ENCODE results near the gene MYNN.
"Not testable (repeated sequence)": the region's sequence is repeated elsewhere in the genome, so short reads cannot be mapped to it uniquely, and the experiment has no call there.

MYNN gene

GRCh38 chr3:169772897-169773816, at the start of gene MYNN:
TSS of gene MYNN (plus strand) at chr3:169773396. CDS start at chr3:169774296, 900 bp downstream.
- no peaks in the 10 kb centered on the region for H3K9me3 ChIP-seq (ENCODE audit: control insufficient read depth in 1 of 2, low read length in 2 of 2)
- peak within 1 kb of the TSS; percentile 97 for H3K27ac ChIP-seq (ENCODE audit: low read length)
- H3K27me3 ChIP-seq (ENCODE audit: low read depth, low read length) = no peaks in the 10 kb centered on the region
- H3K4me1 ChIP-seq (ENCODE audit: control insufficient read depth in 1 of 2, insufficient read depth in 2 of 2, low read length in 2 of 2) = peaks cover 7 to 27% of the 10 kb centered on the region in 2 donors
- peaks cover 20 to 33% of the 10 kb centered on the region in 2 donors for H3K36me3 ChIP-seq (ENCODE audit: control insufficient read depth in 1 of 2, insufficient read depth in 2 of 2, low read length in 2 of 2)
- peak within 1 kb of the TSS; percentile 83 to 93 for H3K4me3 ChIP-seq (ENCODE audit: low read depth in 1 of 2, low read length in 2 of 2)

- H3K4me3 ChIP-seq (ENCODE audit: low read depth in 1 of 2, low read length in 2 of 2); H3K27ac ChIP-seq (ENCODE audit: low read length); H3K4me1 ChIP-seq (ENCODE audit: control insufficient read depth in 1 of 2, insufficient read depth in 2 of 2, low read length in 2 of 2); H3K27me3 ChIP-seq (ENCODE audit: low read depth, low read length); H3K36me3 ChIP-seq (ENCODE audit: control insufficient read depth in 1 of 2, insufficient read depth in 2 of 2, low read length in 2 of 2): not testable (repeated sequence)
- H3K9me3 ChIP-seq (ENCODE audit: control insufficient read depth in 1 of 2, low read length in 2 of 2) = peaks cover 0 to 16% of the 10 kb centered on the region in 2 donors
Measured at GRCh38 chr3:169731857-169732256, 41.3 kb upstream of the MYNN start.

GRCh38 chr3:169739067-169739466, 34.1 kb upstream of the MYNN start:
- H3K9me3 ChIP-seq (ENCODE audit: control insufficient read depth in 1 of 2, low read length in 2 of 2) = peaks cover 0 to 10% of the 10 kb centered on the region in 2 donors

GRCh38 chr3:169744366-169745054, 28.7 kb upstream of the MYNN start:
- H3K27me3 ChIP-seq (ENCODE audit: low read depth, low read length) = no peaks in the 10 kb centered on the region

More at GRCh38 chr3:169739067-169739466, 34.1 kb upstream of the MYNN start:
- Histone ChIP-seq H3K4me1 (ENCODE audit: control insufficient read depth in 1 of 2, insufficient read depth in 2 of 2, low read length in 2 of 2) (no peaks in the 10 kb centered on the region), H3K27me3 (ENCODE audit: low read depth, low read length) (no peaks in the 10 kb centered on the region), H3K36me3 (ENCODE audit: control insufficient read depth in 1 of 2, insufficient read depth in 2 of 2, low read length in 2 of 2) (no peaks in the 10 kb centered on the region), H3K27ac (ENCODE audit: low read length) (no peak overlapping the region), H3K4me3 (ENCODE audit: low read depth in 1 of 2, low read length in 2 of 2) (no peak overlapping the region)

GRCh38 chr3:169746924-169747323, 26.3 kb upstream of the MYNN start:
- H3K4me3 ChIP-seq (ENCODE audit: low read depth in 1 of 2, low read length in 2 of 2) = no peak overlapping the region
- H3K36me3 ChIP-seq (ENCODE audit: control insufficient read depth in 1 of 2, insufficient read depth in 2 of 2, low read length in 2 of 2) = no peaks in the 10 kb centered on the region
- no peaks in the 10 kb centered on the region for H3K27me3 ChIP-seq (ENCODE audit: low read depth, low read length)
- no peaks in the 10 kb centered on the region for H3K4me1 ChIP-seq (ENCODE audit: control insufficient read depth in 1 of 2, insufficient read depth in 2 of 2, low read length in 2 of 2)
- H3K27ac ChIP-seq (ENCODE audit: low read length) = no peak overlapping the region
- no peaks in the 10 kb centered on the region for H3K9me3 ChIP-seq (ENCODE audit: control insufficient read depth in 1 of 2, low read length in 2 of 2)

More at GRCh38 chr3:169744366-169745054, 28.7 kb upstream of the MYNN start:
- H3K27ac ChIP-seq (ENCODE audit: low read length) = no peak overlapping the region
- no peaks in the 10 kb centered on the region for H3K9me3 ChIP-seq (ENCODE audit: control insufficient read depth in 1 of 2, low read length in 2 of 2)
- no peaks in the 10 kb centered on the region for H3K4me1 ChIP-seq (ENCODE audit: control insufficient read depth in 1 of 2, insufficient read depth in 2 of 2, low read length in 2 of 2)
- no peaks in the 10 kb centered on the region for H3K36me3 ChIP-seq (ENCODE audit: control insufficient read depth in 1 of 2, insufficient read depth in 2 of 2, low read length in 2 of 2)
- no peak overlapping the region for H3K4me3 ChIP-seq (ENCODE audit: low read depth in 1 of 2, low read length in 2 of 2)

GRCh38 chr3:169748670-169749069, 24.5 kb upstream of the MYNN start:
- H3K27me3 ChIP-seq (ENCODE audit: low read depth, low read length) = no peaks in the 10 kb centered on the region
- H3K4me1 ChIP-seq (ENCODE audit: control insufficient read depth in 1 of 2, insufficient read depth in 2 of 2, low read length in 2 of 2) = no peaks in the 10 kb centered on the region
- no peak overlapping the region for H3K4me3 ChIP-seq (ENCODE audit: low read depth in 1 of 2, low read length in 2 of 2)
- H3K36me3 ChIP-seq (ENCODE audit: control insufficient read depth in 1 of 2, insufficient read depth in 2 of 2, low read length in 2 of 2) = no peaks in the 10 kb centered on the region
- no peaks in the 10 kb centered on the region for H3K9me3 ChIP-seq (ENCODE audit: control insufficient read depth in 1 of 2, low read length in 2 of 2)
- H3K27ac ChIP-seq (ENCODE audit: low read length) = no peak overlapping the region

GRCh38 chr3:169750665-169751064, 22.5 kb upstream of the MYNN start:
- H3K27ac ChIP-seq (ENCODE audit: low read length) = no peak overlapping the region
- no peaks in the 10 kb centered on the region for H3K27me3 ChIP-seq (ENCODE audit: low read depth, low read length)
- no peak overlapping the region for H3K4me3 ChIP-seq (ENCODE audit: low read depth in 1 of 2, low read length in 2 of 2)
- no peaks in the 10 kb centered on the region for H3K9me3 ChIP-seq (ENCODE audit: control insufficient read depth in 1 of 2, low read length in 2 of 2)
- H3K36me3 ChIP-seq (ENCODE audit: control insufficient read depth in 1 of 2, insufficient read depth in 2 of 2, low read length in 2 of 2) = no peaks in the 10 kb centered on the region
- no peaks in the 10 kb centered on the region for H3K4me1 ChIP-seq (ENCODE audit: control insufficient read depth in 1 of 2, insufficient read depth in 2 of 2, low read length in 2 of 2)

GRCh38 chr3:169751875-169752274, 21.3 kb upstream of the MYNN start:
- no peaks in the 10 kb centered on the region for H3K36me3 ChIP-seq (ENCODE audit: control insufficient read depth in 1 of 2, insufficient read depth in 2 of 2, low read length in 2 of 2)
- no peaks in the 10 kb centered on the region for H3K9me3 ChIP-seq (ENCODE audit: control insufficient read depth in 1 of 2, low read length in 2 of 2)
- no peaks in the 10 kb centered on the region for H3K27me3 ChIP-seq (ENCODE audit: low read depth, low read length)
- H3K4me1 ChIP-seq (ENCODE audit: control insufficient read depth in 1 of 2, insufficient read depth in 2 of 2, low read length in 2 of 2) = no peaks in the 10 kb centered on the region
- H3K4me3 ChIP-seq (ENCODE audit: low read depth in 1 of 2, low read length in 2 of 2) = no peak overlapping the region
- no peak overlapping the region for H3K27ac ChIP-seq (ENCODE audit: low read length)

- no peaks in the 10 kb centered on the region for H3K4me1 ChIP-seq (ENCODE audit: control insufficient read depth in 1 of 2, insufficient read depth in 2 of 2, low read length in 2 of 2)
- no peaks in the 10 kb centered on the region for H3K36me3 ChIP-seq (ENCODE audit: control insufficient read depth in 1 of 2, insufficient read depth in 2 of 2, low read length in 2 of 2)
- H3K27me3 ChIP-seq (ENCODE audit: low read depth, low read length) = no peaks in the 10 kb centered on the region
- no peaks in the 10 kb centered on the region for H3K9me3 ChIP-seq (ENCODE audit: control insufficient read depth in 1 of 2, low read length in 2 of 2)
- no peak overlapping the region for H3K4me3 ChIP-seq (ENCODE audit: low read depth in 1 of 2, low read length in 2 of 2)
- no peak overlapping the region for H3K27ac ChIP-seq (ENCODE audit: low read length)
Measured at GRCh38 chr3:169754711-169755110, 18.5 kb upstream of the MYNN start.

GRCh38 chr3:169755488-169755887, 17.7 kb upstream of the MYNN start:
- Histone ChIP-seq H3K4me3 (ENCODE audit: low read depth in 1 of 2, low read length in 2 of 2) (no peak overlapping the region), H3K27me3 (ENCODE audit: low read depth, low read length) (no peaks in the 10 kb centered on the region), H3K27ac (ENCODE audit: low read length) (no peak overlapping the region), H3K36me3 (ENCODE audit: control insufficient read depth in 1 of 2, insufficient read depth in 2 of 2, low read length in 2 of 2) (no peaks in the 10 kb centered on the region), H3K9me3 (ENCODE audit: control insufficient read depth in 1 of 2, low read length in 2 of 2) (no peaks in the 10 kb centered on the region), H3K4me1 (ENCODE audit: control insufficient read depth in 1 of 2, insufficient read depth in 2 of 2, low read length in 2 of 2) (no peaks in the 10 kb centered on the region)

- H3K27me3 ChIP-seq (ENCODE audit: low read depth, low read length) = no peaks in the 10 kb centered on the region
- H3K36me3 ChIP-seq (ENCODE audit: control insufficient read depth in 1 of 2, insufficient read depth in 2 of 2, low read length in 2 of 2) = no peaks in the 10 kb centered on the region
- H3K4me1 ChIP-seq (ENCODE audit: control insufficient read depth in 1 of 2, insufficient read depth in 2 of 2, low read length in 2 of 2) = no peaks in the 10 kb centered on the region
- H3K27ac ChIP-seq (ENCODE audit: low read length) = no peak overlapping the region
- no peaks in the 10 kb centered on the region for H3K9me3 ChIP-seq (ENCODE audit: control insufficient read depth in 1 of 2, low read length in 2 of 2)
- no peak overlapping the region for H3K4me3 ChIP-seq (ENCODE audit: low read depth in 1 of 2, low read length in 2 of 2)
Measured at GRCh38 chr3:169758359-169758994, 14.7 kb upstream of the MYNN start.
